Liver (tissue), 3 donors: ENCODE results near the gene CFAP54.

Source experiments
- CTCF ChIP-seq: fragments of 150-350 bp; IDR thresholded peaks from 2 replicates; pipeline ENCODE4 v1.5.1; 2017; ENCODE audit warnings: improper control_type of control experiment, low read depth, low read length; ENCODE audit not compliant: missing input control
- EGR1 ChIP-seq, 2 donors: IDR thresholded peaks; 2 replicates each; pipeline ENCODE4 v1.6.1; 2016 to 2018; ENCODE audit warnings: antibody characterized with exemption in 2 of 2, low read depth in 2 of 2
- TAF1 ChIP-seq: conservative IDR thresholded peaks from 2 replicates; pipeline ENCODE4 v1.6.1; 2016; ENCODE audit warnings: antibody characterized with exemption, mild to moderate bottlenecking
- YY1 ChIP-seq: IDR thresholded peaks from 2 replicates; pipeline ENCODE4 v1.6.1; 2016; ENCODE audit warnings: antibody characterized with exemption, mild to moderate bottlenecking
- ZBTB33 ChIP-seq: IDR thresholded peaks from 2 replicates; pipeline ENCODE4 v1.6.1; 2016; ENCODE audit warnings: antibody characterized with exemption
- donor health status: healthy.
- donor health status: healthy.

GRCh38 chr12:96448300-96448699 lies 41.1 kb upstream of the CFAP54 start:
- TF ChIP-seq YY1 (no peak), CTCF (no peak), EGR1 (IDR thresholded peaks at IDR 0.05; ENCODE audit: low read depth in 2 of 2) (no peak), TAF1 (no peak), ZBTB33 (no peak)
